Liver (tissue), 9 donors: ENCODE measurements around the gene AKIRIN1. TPM values are rescaled to one million over a fixed set of nuclear protein-coding genes. Genes with fewer than 3 reads are reported as not detected.
A peak's percentile ranks its signal among the peaks of the same experiment; 100 is the strongest.

Experiments used
- DNase-seq: peaks from one replicate; pipeline ENCODE4 v3.0.0-alpha.2; 2017; ENCODE audit warnings: low spot score
- H3K27ac ChIP-seq, 2 donors: one replicate each; pipeline ENCODE4 v1.7.0; 2013; ENCODE audit warnings: inconsistent platforms in 2 of 2, low read length in 2 of 2, control low read depth in 1 of 2, low read depth in 1 of 2, mild to moderate bottlenecking in 1 of 2
- H3K27me3 ChIP-seq, 4 donors: one replicate each; pipeline versions ENCODE4 v1.6.1 to v1.7.0; 2013; ENCODE audit warnings: low read length in 3 of 4, inconsistent platforms in 1 of 4, mild to moderate bottlenecking in 1 of 4, moderate library complexity in 1 of 4; ENCODE audit not compliant: control insufficient read depth in 4 of 4, insufficient read depth in 4 of 4
- H3K36me3 ChIP-seq, 4 donors: one replicate each; pipeline versions ENCODE4 v1.6.1 to v1.7.0; 2013; ENCODE audit warnings: low read length in 3 of 4, mild to moderate bottlenecking in 3 of 4, low read depth in 1 of 4, moderate library complexity in 1 of 4; ENCODE audit not compliant: control insufficient read depth in 4 of 4, insufficient read depth in 3 of 4
- H3K4me1 ChIP-seq, 4 donors: one replicate each; pipeline versions ENCODE4 v1.6.1 to v1.7.0; 2013; ENCODE audit warnings: low read length in 3 of 4, mild to moderate bottlenecking in 3 of 4, moderate library complexity in 1 of 4; ENCODE audit not compliant: control insufficient read depth in 4 of 4, insufficient read depth in 4 of 4
- H3K4me3 ChIP-seq, 3 donors: one replicate each; pipeline versions ENCODE4 v1.6.1 to v1.7.0; 2013; ENCODE audit warnings: low read length in 3 of 3, control low read depth in 1 of 3, low read depth in 1 of 3, mild to moderate bottlenecking in 1 of 3
- H3K9ac ChIP-seq, 2 donors: one replicate each; pipeline ENCODE4 v1.7.0; 2013; ENCODE audit warnings: low read length in 2 of 2, mild to moderate bottlenecking in 2 of 2, moderate library complexity in 2 of 2, control low read depth in 1 of 2, low read depth in 1 of 2
- H3K9me3 ChIP-seq, 4 donors: one replicate each; pipeline versions ENCODE4 v1.6.1 to v1.7.0; 2013; ENCODE audit warnings: low read length in 3 of 4; ENCODE audit not compliant: control insufficient read depth in 4 of 4
- EGR1 ChIP-seq, 2 donors: IDR thresholded peaks; 2 replicates each; pipeline ENCODE4 v1.6.1; 2016 to 2018; ENCODE audit warnings: antibody characterized with exemption in 2 of 2, low read depth in 2 of 2
- FOXA1 ChIP-seq: IDR thresholded peaks from 2 replicates; pipeline ENCODE4 v1.6.1; 2016; ENCODE audit warnings: antibody characterized with exemption
- FOXA2 ChIP-seq: IDR thresholded peaks from 2 replicates; pipeline ENCODE4 v1.6.1; 2016; ENCODE audit warnings: antibody characterized with exemption
- GABPA ChIP-seq, 2 donors: IDR thresholded peaks in 1 of 2; conservative IDR thresholded peaks in 1 of 2; 2 replicates each; pipeline ENCODE4 v1.6.1; 2016; ENCODE audit warnings: antibody characterized with exemption in 2 of 2, mild to moderate bottlenecking in 1 of 2, moderate library complexity in 1 of 2
- HNF4A ChIP-seq, 2 donors: conservative IDR thresholded peaks; 2 replicates each; pipeline ENCODE4 v1.6.1; 2016; ENCODE audit warnings: antibody characterized with exemption in 2 of 2, mild to moderate bottlenecking in 2 of 2
- HNF4G ChIP-seq: IDR thresholded peaks from 2 replicates; pipeline ENCODE4 v1.6.1; 2016; ENCODE audit warnings: antibody characterized with exemption
- JUND ChIP-seq, 2 donors: IDR thresholded peaks; 2 replicates each; pipeline ENCODE4 v1.6.1; 2016; ENCODE audit warnings: antibody characterized with exemption in 2 of 2
- NR2F2 ChIP-seq: IDR thresholded peaks from 2 replicates; pipeline ENCODE4 v1.6.1; 2016; ENCODE audit warnings: antibody characterized with exemption
- RAD21 ChIP-seq, 2 donors: IDR thresholded peaks; 2 replicates each; pipeline ENCODE4 v1.6.1; 2016; ENCODE audit warnings: antibody characterized with exemption in 2 of 2, mild to moderate bottlenecking in 2 of 2
- RXRA ChIP-seq, 2 donors: IDR thresholded peaks; 2 replicates each; pipeline ENCODE4 v1.6.1; 2017 to 2018; ENCODE audit warnings: antibody characterized with exemption in 2 of 2, mild to moderate bottlenecking in 1 of 2
- SP1 ChIP-seq: IDR thresholded peaks from 2 replicates; pipeline ENCODE4 v1.6.1; 2018; ENCODE audit warnings: antibody characterized with exemption, mild to moderate bottlenecking
- TAF1 ChIP-seq: conservative IDR thresholded peaks from 2 replicates; pipeline ENCODE4 v1.6.1; 2016; ENCODE audit warnings: antibody characterized with exemption, mild to moderate bottlenecking
- YY1 ChIP-seq: IDR thresholded peaks from 2 replicates; pipeline ENCODE4 v1.6.1; 2016; ENCODE audit warnings: antibody characterized with exemption, mild to moderate bottlenecking
- WGBS: extraction: QIAGEN DNeasy Blood & Tissue Kit; methylation state at CpG from one replicate; pipeline ENCODE4 v1.1.7; 2013; 5-methylcytosine and 5-hydroxymethylcytosine counted together
- polyA plus RNA-seq, 2 donors: library from polyadenylated mRNA; stranded (reverse) in 1 of 2; unstranded in 1 of 2; fragments of 200-250 nt in 1 of 2; fragments of >200 nt in 1 of 2; fragmentation: Nextera tagmentation in 1 of 2; extraction: Ambion mirVana in 1 of 2; gene quantifications; one replicate each; pipeline versions ENCODE4 v1.2.1 to v1.2.3, GENCODE V29; 2013 to 2015
- total RNA-seq, 2 donors: library from RNA; depleted of rRNA; stranded (reverse); fragments of >200 nt; gene quantifications; one replicate each; pipeline ENCODE4 v1.2.3, GENCODE V29; 2014
- TF ChIP-seq, protein P1 (sequence below): IDR thresholded peaks from 2 replicates; pipeline ENCODE4 v1.6.1; 2016; ENCODE audit warnings: antibody characterized with exemption
- TF ChIP-seq, protein P2 (sequence below): IDR thresholded peaks from 2 replicates; pipeline ENCODE4 v1.6.1; 2016; ENCODE audit warnings: antibody characterized with exemption
- TF ChIP-seq, protein P3 (sequence below): IDR thresholded peaks from 2 replicates; pipeline ENCODE4 v1.6.1; 2016; ENCODE audit warnings: antibody characterized with exemption
- TF ChIP-seq, protein P4 (sequence below): IDR thresholded peaks from 2 replicates; pipeline ENCODE4 v1.6.1; 2016; ENCODE audit warnings: antibody characterized with exemption, mild to moderate bottlenecking
- TF ChIP-seq, protein P5 (sequence below): fragments of 150-350 bp; IDR thresholded peaks from 2 replicates; pipeline ENCODE4 v1.5.1; 2017; ENCODE audit warnings: improper control_type of control experiment, low read depth, low read length; ENCODE audit not compliant: missing input control
- donor health status: healthy.
- donor health status: healthy.
- donor health status: healthy.
- donor health status: healthy.
- donor health status: healthy.

Gene AKIRIN1
- total and polyA plus RNA-seq, 4 donors: 18.2 to 52.4 (median 26.8) TPM

DNA sequence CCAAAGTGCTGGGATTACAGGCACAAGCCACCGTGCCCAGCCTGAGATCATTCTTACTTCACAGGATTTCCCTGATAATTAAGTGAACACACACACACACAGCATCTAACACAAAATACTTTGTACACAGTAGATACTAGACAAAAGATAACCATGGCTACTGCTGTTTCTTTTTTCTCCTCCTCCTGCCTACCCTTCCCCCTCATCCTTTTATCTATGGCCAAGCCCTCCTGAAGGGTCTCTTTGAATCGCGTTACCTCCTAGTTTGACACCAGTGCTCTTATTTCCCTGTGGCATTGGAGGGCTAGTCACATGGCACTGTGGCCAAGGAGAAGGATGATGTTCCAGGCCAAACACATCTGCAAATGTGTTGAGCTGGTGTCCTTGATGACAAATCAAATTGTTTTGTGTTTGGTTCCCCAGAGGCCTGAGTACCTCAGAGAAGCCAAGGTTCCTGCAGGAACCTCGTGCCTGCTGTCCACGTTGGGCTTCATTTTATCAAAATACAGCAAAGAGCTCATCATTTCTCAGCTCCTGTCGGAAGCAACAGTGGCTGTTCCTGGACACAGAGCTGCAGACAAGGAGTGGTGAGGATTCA lies 55.6 kb downstream of the AKIRIN1 start:
- H3K36me3 ChIP-seq: peaks cover 1 to 19% (median 9%) of the 10 kb centered on the region in 4 donors
- H3K4me3 ChIP-seq: no peak overlapping the region
- H3K4me1 ChIP-seq: no peaks in the 10 kb centered on the region
- peak overlapping the region; percentile 25 to 70 for H3K27ac ChIP-seq
- no peak for DNase-seq
- TF ChIP-seq, protein P1, sequence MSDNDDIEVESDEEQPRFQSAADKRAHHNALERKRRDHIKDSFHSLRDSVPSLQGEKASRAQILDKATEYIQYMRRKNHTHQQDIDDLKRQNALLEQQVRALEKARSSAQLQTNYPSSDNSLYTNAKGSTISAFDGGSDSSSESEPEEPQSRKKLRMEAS: no peak
- TF ChIP-seq HNF4A (conservative IDR thresholded peaks at IDR 0.05) (no peak), GABPA (IDR thresholded peaks at IDR 0.05 in 1 of 2, conservative IDR thresholded peaks at IDR 0.05 in 1 of 2) (no peak), TAF1 (no peak)
- TF ChIP-seq, protein P2, sequence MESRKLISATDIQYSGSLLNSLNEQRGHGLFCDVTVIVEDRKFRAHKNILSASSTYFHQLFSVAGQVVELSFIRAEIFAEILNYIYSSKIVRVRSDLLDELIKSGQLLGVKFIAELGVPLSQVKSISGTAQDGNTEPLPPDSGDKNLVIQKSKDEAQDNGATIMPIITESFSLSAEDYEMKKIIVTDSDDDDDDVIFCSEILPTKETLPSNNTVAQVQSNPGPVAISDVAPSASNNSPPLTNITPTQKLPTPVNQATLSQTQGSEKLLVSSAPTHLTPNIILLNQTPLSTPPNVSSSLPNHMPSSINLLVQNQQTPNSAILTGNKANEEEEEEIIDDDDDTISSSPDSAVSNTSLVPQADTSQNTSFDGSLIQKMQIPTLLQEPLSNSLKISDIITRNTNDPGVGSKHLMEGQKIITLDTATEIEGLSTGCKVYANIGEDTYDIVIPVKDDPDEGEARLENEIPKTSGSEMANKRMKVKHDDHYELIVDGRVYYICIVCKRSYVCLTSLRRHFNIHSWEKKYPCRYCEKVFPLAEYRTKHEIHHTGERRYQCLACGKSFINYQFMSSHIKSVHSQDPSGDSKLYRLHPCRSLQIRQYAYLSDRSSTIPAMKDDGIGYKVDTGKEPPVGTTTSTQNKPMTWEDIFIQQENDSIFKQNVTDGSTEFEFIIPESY: no peak
- H3K9ac ChIP-seq: no peak overlapping the region
- WGBS: 87% methylated on average over 6 of the region's 6 CpGs
- H3K9me3 ChIP-seq: no peaks in the 10 kb centered on the region
- no peaks in the 10 kb centered on the region for H3K27me3 ChIP-seq

DNA sequence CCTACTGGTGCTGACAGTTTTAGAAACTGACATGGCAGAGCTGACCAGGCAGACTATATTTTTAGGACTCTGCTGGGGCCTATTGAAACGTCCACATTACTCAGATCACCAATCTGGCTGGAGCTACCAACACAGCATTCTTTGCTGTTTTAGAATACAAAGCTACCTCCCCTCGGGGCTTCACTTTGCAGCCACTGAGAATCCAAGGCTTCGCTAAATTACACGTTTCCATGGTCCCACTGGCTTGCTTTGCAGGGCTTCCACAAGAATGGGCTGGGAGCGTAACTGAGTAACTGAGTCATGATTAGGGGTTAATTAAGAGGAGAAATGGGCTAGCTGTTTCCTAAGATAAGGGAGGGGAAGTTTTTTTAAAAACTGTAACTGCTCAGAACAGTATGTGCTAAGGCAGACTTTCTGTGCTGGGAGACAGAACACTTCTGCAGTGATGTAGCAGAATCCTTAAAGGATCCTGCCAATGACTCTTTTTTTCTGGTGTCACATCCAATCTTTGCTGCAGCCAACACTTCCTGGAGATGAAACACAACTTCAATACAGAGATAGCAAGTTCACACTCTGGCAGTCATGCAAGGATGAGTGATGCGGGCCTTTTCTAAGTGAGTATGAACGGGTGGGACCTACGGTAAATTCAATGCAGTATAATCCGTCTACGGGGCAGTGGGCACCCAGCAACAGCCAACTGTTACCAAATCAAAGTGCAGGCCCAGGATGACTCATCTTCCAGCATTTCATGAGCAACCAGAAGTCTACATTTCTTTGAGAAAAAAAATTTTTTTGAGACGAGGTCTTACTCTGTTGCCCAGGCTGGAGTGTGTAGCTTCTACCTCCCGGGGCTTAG lies 56.5 kb downstream of the AKIRIN1 start:
- Histone ChIP-seq H3K4me1 (no peaks in the 10 kb centered on the region), H3K9me3 (no peaks in the 10 kb centered on the region), H3K36me3 (peaks cover 0 to 16% (median 8%) of the 10 kb centered on the region in 4 donors), H3K27ac (peak overlapping the region; percentile 25 to 70), H3K27me3 (no peaks in the 10 kb centered on the region), H3K9ac (no peak overlapping the region), H3K4me3 (no peak overlapping the region)
- 70% methylated on average over 12 of the region's 12 CpGs for WGBS
- TF ChIP-seq, protein P2: no peak
- TF ChIP-seq GABPA (IDR thresholded peaks at IDR 0.05 in 1 of 2, conservative IDR thresholded peaks at IDR 0.05 in 1 of 2) (no peak), FOXA1 (no peak), YY1 (no peak), HNF4G (no peak), TAF1 (no peak), NR2F2 (peak; percentile 84), EGR1 (IDR thresholded peaks at IDR 0.05; ENCODE audit: low read depth in 2 of 2) (no peak), JUND (IDR thresholded peaks at IDR 0.05) (peak; percentile 55 to 73), HNF4A (conservative IDR thresholded peaks at IDR 0.05) (no peak), RXRA (IDR thresholded peaks at IDR 0.05) (peak; percentile 41 to 46), FOXA2 (no peak), RAD21 (IDR thresholded peaks at IDR 0.05) (peak in 1 of 2 donors; percentile 6), SP1 (peak; percentile 79)
- TF ChIP-seq, protein P3, sequence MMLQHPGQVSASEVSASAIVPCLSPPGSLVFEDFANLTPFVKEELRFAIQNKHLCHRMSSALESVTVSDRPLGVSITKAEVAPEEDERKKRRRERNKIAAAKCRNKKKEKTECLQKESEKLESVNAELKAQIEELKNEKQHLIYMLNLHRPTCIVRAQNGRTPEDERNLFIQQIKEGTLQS: no peak
- TF ChIP-seq, protein P4, sequence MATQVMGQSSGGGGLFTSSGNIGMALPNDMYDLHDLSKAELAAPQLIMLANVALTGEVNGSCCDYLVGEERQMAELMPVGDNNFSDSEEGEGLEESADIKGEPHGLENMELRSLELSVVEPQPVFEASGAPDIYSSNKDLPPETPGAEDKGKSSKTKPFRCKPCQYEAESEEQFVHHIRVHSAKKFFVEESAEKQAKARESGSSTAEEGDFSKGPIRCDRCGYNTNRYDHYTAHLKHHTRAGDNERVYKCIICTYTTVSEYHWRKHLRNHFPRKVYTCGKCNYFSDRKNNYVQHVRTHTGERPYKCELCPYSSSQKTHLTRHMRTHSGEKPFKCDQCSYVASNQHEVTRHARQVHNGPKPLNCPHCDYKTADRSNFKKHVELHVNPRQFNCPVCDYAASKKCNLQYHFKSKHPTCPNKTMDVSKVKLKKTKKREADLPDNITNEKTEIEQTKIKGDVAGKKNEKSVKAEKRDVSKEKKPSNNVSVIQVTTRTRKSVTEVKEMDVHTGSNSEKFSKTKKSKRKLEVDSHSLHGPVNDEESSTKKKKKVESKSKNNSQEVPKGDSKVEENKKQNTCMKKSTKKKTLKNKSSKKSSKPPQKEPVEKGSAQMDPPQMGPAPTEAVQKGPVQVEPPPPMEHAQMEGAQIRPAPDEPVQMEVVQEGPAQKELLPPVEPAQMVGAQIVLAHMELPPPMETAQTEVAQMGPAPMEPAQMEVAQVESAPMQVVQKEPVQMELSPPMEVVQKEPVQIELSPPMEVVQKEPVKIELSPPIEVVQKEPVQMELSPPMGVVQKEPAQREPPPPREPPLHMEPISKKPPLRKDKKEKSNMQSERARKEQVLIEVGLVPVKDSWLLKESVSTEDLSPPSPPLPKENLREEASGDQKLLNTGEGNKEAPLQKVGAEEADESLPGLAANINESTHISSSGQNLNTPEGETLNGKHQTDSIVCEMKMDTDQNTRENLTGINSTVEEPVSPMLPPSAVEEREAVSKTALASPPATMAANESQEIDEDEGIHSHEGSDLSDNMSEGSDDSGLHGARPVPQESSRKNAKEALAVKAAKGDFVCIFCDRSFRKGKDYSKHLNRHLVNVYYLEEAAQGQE: no peak
- TF ChIP-seq, protein P1: no peak
- TF ChIP-seq, protein P5, sequence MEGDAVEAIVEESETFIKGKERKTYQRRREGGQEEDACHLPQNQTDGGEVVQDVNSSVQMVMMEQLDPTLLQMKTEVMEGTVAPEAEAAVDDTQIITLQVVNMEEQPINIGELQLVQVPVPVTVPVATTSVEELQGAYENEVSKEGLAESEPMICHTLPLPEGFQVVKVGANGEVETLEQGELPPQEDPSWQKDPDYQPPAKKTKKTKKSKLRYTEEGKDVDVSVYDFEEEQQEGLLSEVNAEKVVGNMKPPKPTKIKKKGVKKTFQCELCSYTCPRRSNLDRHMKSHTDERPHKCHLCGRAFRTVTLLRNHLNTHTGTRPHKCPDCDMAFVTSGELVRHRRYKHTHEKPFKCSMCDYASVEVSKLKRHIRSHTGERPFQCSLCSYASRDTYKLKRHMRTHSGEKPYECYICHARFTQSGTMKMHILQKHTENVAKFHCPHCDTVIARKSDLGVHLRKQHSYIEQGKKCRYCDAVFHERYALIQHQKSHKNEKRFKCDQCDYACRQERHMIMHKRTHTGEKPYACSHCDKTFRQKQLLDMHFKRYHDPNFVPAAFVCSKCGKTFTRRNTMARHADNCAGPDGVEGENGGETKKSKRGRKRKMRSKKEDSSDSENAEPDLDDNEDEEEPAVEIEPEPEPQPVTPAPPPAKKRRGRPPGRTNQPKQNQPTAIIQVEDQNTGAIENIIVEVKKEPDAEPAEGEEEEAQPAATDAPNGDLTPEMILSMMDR: no peak
- DNase-seq: no peak
